Peyer's patch (tissue), 4 donors: ENCODE results near the gene OXCT1.

ENCODE experiments used
- POLR2A ChIP-seq, 2 donors: fragments of 450-650 bp; IDR thresholded peaks; one replicate each; pipeline ENCODE4 v1.5.1; 2017; ENCODE audit warnings: antibody characterized with exemption in 2 of 2, mild to moderate bottlenecking in 2 of 2, moderate library complexity in 2 of 2
- TF ChIP-seq, protein P1 (sequence below), 6 experiments: fragments of 450-650 bp in 4 of 6; fragments of 200-600 bp in 2 of 6; sonication (generic) in 1 of 6; IDR thresholded peaks; one replicate each; pipeline ENCODE4 v1.5.1; 2017 to 2019; ENCODE audit warnings: antibody characterized with exemption in 6 of 6, mild to moderate bottlenecking in 3 of 6, moderate library complexity in 1 of 6

DNA sequence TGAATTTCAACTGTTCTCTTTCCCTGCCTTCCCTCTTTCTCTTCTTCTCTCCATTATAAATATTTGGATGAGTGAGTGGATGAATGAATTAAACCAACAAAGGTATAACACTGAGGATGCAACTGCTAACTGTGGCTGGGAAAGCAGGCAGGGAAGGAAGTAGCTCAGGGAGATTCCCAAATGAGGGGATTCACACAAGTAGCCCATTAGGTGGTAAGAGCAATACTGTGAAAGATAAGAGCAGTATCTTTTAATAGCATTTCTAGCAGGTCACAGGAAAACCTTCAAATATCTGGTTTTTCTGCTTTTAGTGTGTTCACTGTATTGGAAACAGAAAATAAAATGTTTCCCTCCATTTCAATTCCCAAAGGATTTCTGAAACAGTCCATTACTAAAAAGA, 105.6 kb downstream of the OXCT1 start:
- TF ChIP-seq, protein P1, sequence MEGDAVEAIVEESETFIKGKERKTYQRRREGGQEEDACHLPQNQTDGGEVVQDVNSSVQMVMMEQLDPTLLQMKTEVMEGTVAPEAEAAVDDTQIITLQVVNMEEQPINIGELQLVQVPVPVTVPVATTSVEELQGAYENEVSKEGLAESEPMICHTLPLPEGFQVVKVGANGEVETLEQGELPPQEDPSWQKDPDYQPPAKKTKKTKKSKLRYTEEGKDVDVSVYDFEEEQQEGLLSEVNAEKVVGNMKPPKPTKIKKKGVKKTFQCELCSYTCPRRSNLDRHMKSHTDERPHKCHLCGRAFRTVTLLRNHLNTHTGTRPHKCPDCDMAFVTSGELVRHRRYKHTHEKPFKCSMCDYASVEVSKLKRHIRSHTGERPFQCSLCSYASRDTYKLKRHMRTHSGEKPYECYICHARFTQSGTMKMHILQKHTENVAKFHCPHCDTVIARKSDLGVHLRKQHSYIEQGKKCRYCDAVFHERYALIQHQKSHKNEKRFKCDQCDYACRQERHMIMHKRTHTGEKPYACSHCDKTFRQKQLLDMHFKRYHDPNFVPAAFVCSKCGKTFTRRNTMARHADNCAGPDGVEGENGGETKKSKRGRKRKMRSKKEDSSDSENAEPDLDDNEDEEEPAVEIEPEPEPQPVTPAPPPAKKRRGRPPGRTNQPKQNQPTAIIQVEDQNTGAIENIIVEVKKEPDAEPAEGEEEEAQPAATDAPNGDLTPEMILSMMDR (IDR thresholded peaks at IDR 0.05): no peak
- no peak for TF ChIP-seq POLR2A (IDR thresholded peaks at IDR 0.05)
